DND-41 (cell line): ENCODE data around the gene NCOR1.

ENCODE experiments used
- ATAC-seq: fragments of 200-7000 bp; cut with Tn5 transposase; 3 replicates; pipeline ENCODE4 v1.9.1; 2021; ENCODE audit warnings: low read depth; ENCODE audit not compliant: insufficient read depth
- DNase-seq: peaks from one replicate; pipeline ENCODE4 v3.0.0-alpha.2; 2020
- H2AFZ ChIP-seq: 2 replicates; pipeline ENCODE4 v1.6.0; 2012; ENCODE audit warnings: low read depth, low read length
- H3K27ac ChIP-seq: 2 replicates; pipeline ENCODE4 v1.5.1; 2012; ENCODE audit warnings: low read length, inconsistent platforms
- H3K27me3 ChIP-seq: fragments of 200-600 bp; sonication (generic); 2 replicates; pipeline ENCODE4 v1.6.0; 2012; ENCODE audit warnings: low read length, mild to moderate bottlenecking, inconsistent platforms; ENCODE audit not compliant: insufficient read depth, poor library complexity
- H3K36me3 ChIP-seq: 2 replicates; pipeline ENCODE4 v1.5.1; 2012; ENCODE audit warnings: low read length, inconsistent platforms; ENCODE audit not compliant: insufficient read depth
- H3K4me1 ChIP-seq: 2 replicates; pipeline ENCODE4 v1.5.1; 2012; ENCODE audit warnings: mild to moderate bottlenecking, low read length; ENCODE audit not compliant: insufficient read depth
- H3K4me2 ChIP-seq: 2 replicates; pipeline ENCODE4 v1.6.0; 2012; ENCODE audit warnings: mild to moderate bottlenecking, moderate library complexity, low read length, inconsistent platforms; ENCODE audit not compliant: insufficient read depth
- H3K4me3 ChIP-seq, 2 experiments: fragments of 200-600 bp in 1 of 2; shearing (Covaris generic) in 1 of 2; 2 replicates each; pipeline ENCODE4 v1.5.1; 2012 to 2016; ENCODE audit warnings: inconsistent platforms in 2 of 2, low read length in 2 of 2, mild to moderate bottlenecking in 2 of 2, low read depth in 1 of 2, moderate library complexity in 1 of 2
- H3K79me2 ChIP-seq: 2 replicates; pipeline ENCODE4 v1.6.0; 2012; ENCODE audit warnings: low read length, inconsistent platforms; ENCODE audit not compliant: insufficient read depth
- H3K9ac ChIP-seq: 2 replicates; pipeline ENCODE4 v1.6.0; 2012; ENCODE audit warnings: low read depth, mild to moderate bottlenecking, inconsistent platforms, low read length, moderate library complexity
- H3K9me3 ChIP-seq: 2 replicates; pipeline ENCODE4 v1.5.1; 2012; ENCODE audit warnings: low read length, moderate library complexity, mild to moderate bottlenecking, inconsistent platforms; ENCODE audit not compliant: insufficient read depth, severe bottlenecking
- H4K20me1 ChIP-seq: 2 replicates; pipeline ENCODE4 v1.6.0; 2012; ENCODE audit warnings: low read length; ENCODE audit not compliant: insufficient read depth
- CTCF ChIP-seq: IDR thresholded peaks from 2 replicates; pipeline ENCODE4 v1.5.1; 2012; ENCODE audit warnings: borderline replicate concordance, low read length, moderate library complexity, mild to moderate bottlenecking; ENCODE audit not compliant: poor library complexity, severe bottlenecking; ENCODE audit errors: extremely low read depth
- EZH2 ChIP-seq: IDR thresholded peaks from 3 replicates; pipeline ENCODE4 v1.6.1; 2012; ENCODE audit warnings: borderline replicate concordance, low read depth, mild to moderate bottlenecking, moderate library complexity, low read length, inconsistent platforms; ENCODE audit not compliant: severe bottlenecking

The NCOR1 gene

GRCh38 chr17:16254773-16255400 lies 39.6 kb upstream of the NCOR1 start:
- Histone ChIP-seq H3K4me3 (no peak overlapping the region), H3K27me3 (no peaks in the 10 kb centered on the region), H3K9me3 (peaks cover 9% of the 10 kb centered on the region), H3K27ac (no peak overlapping the region), H3K9ac (no peak overlapping the region), H4K20me1 (no peaks in the 10 kb centered on the region), H3K79me2 (no peaks in the 10 kb centered on the region), H3K36me3 (peaks cover 4% of the 10 kb centered on the region), H3K4me1 (no peaks in the 10 kb centered on the region), H2AFZ (no peak overlapping the region), H3K4me2 (no peak overlapping the region)
- ATAC-seq (no peak), DNase-seq (no peak)
- no peak for TF ChIP-seq EZH2
- TF ChIP-seq CTCF, result no peak

GRCh38 chr17:16251556-16251955 lies 36.2 kb upstream of the NCOR1 start:
- H3K36me3 ChIP-seq, result peaks cover 3% of the 10 kb centered on the region; the same call in 1 of the 2 replicates
- no peak overlapping the region for H2AFZ ChIP-seq

GRCh38 chr17:16251043-16251442 lies 35.7 kb upstream of the NCOR1 start:
- no peak for ATAC-seq
- H2AFZ ChIP-seq, result no peak overlapping the region
- H3K27me3 ChIP-seq, result no peaks in the 10 kb centered on the region
- TF ChIP-seq CTCF, result no peak
- H3K79me2 ChIP-seq, result peaks cover 3% of the 10 kb centered on the region; the same call in 1 of the 2 replicates
- H3K4me2 ChIP-seq, result no peak overlapping the region
- no peak overlapping the region for H3K9ac ChIP-seq
- H3K9me3 ChIP-seq, result no peaks in the 10 kb centered on the region
- no peaks in the 10 kb centered on the region for H3K4me1 ChIP-seq
- peaks cover 3% of the 10 kb centered on the region; the same call in 1 of the 2 replicates for H3K36me3 ChIP-seq
- DNase-seq, result no peak
- H3K27ac ChIP-seq, result no peak overlapping the region
- H4K20me1 ChIP-seq, result no peaks in the 10 kb centered on the region
- H3K4me3 ChIP-seq, result no peak overlapping the region

More at GRCh38 chr17:16251556-16251955, 36.2 kb upstream of the NCOR1 start:
- Histone ChIP-seq H4K20me1 (no peaks in the 10 kb centered on the region), H3K4me1 (no peaks in the 10 kb centered on the region), H3K4me2 (no peak overlapping the region), H3K9me3 (no peaks in the 10 kb centered on the region), H3K79me2 (peaks cover 3% of the 10 kb centered on the region; the same call in 1 of the 2 replicates), H3K27me3 (no peaks in the 10 kb centered on the region), H3K27ac (no peak overlapping the region), H3K9ac (no peak overlapping the region), H3K4me3 (no peak overlapping the region)
- ATAC-seq (no peak), DNase-seq (no peak)
- TF ChIP-seq CTCF (no peak), EZH2 (no peak)
